Vagina (tissue), 2 donors: ENCODE measurements around the gene CLEC2L. TPM values are rescaled to one million over a fixed set of nuclear protein-coding genes. Genes with fewer than 3 reads are reported as not detected.

Experiments used
- DNase-seq, 2 donors: peaks; one replicate each; pipeline ENCODE4 v3.0.0-alpha.2; 2017; ENCODE audit errors: extremely low spot score in 2 of 2
- H3K27ac ChIP-seq: fragments of 200-600 bp; sonication (generic); one replicate; pipeline ENCODE4 v1.5.1; 2019
- H3K27me3 ChIP-seq: fragments of 200-600 bp; sonication (generic); one replicate; pipeline ENCODE4 v1.5.1; 2019
- H3K36me3 ChIP-seq, 2 donors: fragments of 200-600 bp; sonication (generic); one replicate each; pipeline ENCODE4 v1.5.1; 2017 to 2019
- H3K4me1 ChIP-seq: fragments of 200-600 bp; sonication (generic); one replicate; pipeline ENCODE4 v1.5.1; 2019
- H3K4me3 ChIP-seq, 2 donors: fragments of 200-600 bp; sonication (generic); 1 replicate in 1 of 2; 2 replicates in 1 of 2; pipeline ENCODE4 v1.5.1; 2016 to 2019
- H3K9me3 ChIP-seq: fragments of 200-600 bp; sonication (generic); one replicate; pipeline ENCODE4 v1.5.1; 2019
- CTCF ChIP-seq, 3 experiments: fragments of 450-650 bp in 2 of 3; fragments of 200-600 bp in 1 of 3; sonication (generic) in 1 of 3; IDR thresholded peaks; one replicate each; pipeline ENCODE4 v1.5.1; 2017 to 2019; ENCODE audit warnings: antibody characterized with exemption in 3 of 3, mild to moderate bottlenecking in 2 of 3, moderate library complexity in 2 of 3
- POLR2A ChIP-seq, 2 donors: fragments of 450-650 bp; IDR thresholded peaks; one replicate each; pipeline ENCODE4 v1.6.1; 2017; ENCODE audit warnings: antibody characterized with exemption in 2 of 2, mild to moderate bottlenecking in 2 of 2, moderate library complexity in 2 of 2
- POLR2AphosphoS5 ChIP-seq, 2 donors: sonication (generic); formaldehyde crosslinking; IDR thresholded peaks; one replicate each; pipeline ENCODE4 v1.9.0; 2017; ENCODE audit warnings: antibody characterized with exemption in 2 of 2, mild to moderate bottlenecking in 2 of 2, low read depth in 1 of 2; ENCODE audit not compliant: insufficient read depth in 1 of 2
- intact Hi-C: fragments of 100-400 bp; cut with DNase I; formaldehyde crosslinking; loops from one replicate; pipeline ENCODE4 v1.15.1; 2023
- total RNA-seq: library from RNA; depleted of rRNA; stranded (reverse); fragments of >200 nt; gene quantifications from one replicate; pipeline ENCODE4 v1.2.3, GENCODE V29; 2016

Gene CLEC2L
- total RNA-seq, 1 donor from 2014 or later, result not detected

- H3K27ac ChIP-seq, result no peak overlapping the region
- H3K4me1 ChIP-seq, result no peaks in the 10 kb centered on the region
- no peaks in the 10 kb centered on the region for H3K27me3 ChIP-seq
- H3K9me3 ChIP-seq, result no peaks in the 10 kb centered on the region
- no peak for TF ChIP-seq CTCF (IDR thresholded peaks at IDR 0.05)
- TF ChIP-seq POLR2A (IDR thresholded peaks at IDR 0.05), result no peak
- no peak for TF ChIP-seq POLR2AphosphoS5 (IDR thresholded peaks at IDR 0.05; ENCODE audit: insufficient read depth in 1 of 2, low read depth in 1 of 2)
- no peak overlapping the region for H3K4me3 ChIP-seq
- DNase-seq, result no peak
- peaks cover 0 to 47% of the 10 kb centered on the region in 2 donors for H3K36me3 ChIP-seq
- intact Hi-C loops, result no loop called here
Measured at GRCh38 chr7:139594090-139594489, 70.6 kb downstream of the CLEC2L start.

Other genes with a start within 250 kb of the CLEC2L start
- gene FMC1, start 182.3 kb upstream of the CLEC2L start, total RNA-seq, result 8.6 TPM
- gene LUC7L2, start 163.8 kb upstream of the CLEC2L start, total RNA-seq, result 51.8 TPM
- gene KLRG2, start 40.0 kb upstream of the CLEC2L start, total RNA-seq, result 6.6 TPM